ENCODE data around the gene MALRD1.

Gene MALRD1

DNA sequence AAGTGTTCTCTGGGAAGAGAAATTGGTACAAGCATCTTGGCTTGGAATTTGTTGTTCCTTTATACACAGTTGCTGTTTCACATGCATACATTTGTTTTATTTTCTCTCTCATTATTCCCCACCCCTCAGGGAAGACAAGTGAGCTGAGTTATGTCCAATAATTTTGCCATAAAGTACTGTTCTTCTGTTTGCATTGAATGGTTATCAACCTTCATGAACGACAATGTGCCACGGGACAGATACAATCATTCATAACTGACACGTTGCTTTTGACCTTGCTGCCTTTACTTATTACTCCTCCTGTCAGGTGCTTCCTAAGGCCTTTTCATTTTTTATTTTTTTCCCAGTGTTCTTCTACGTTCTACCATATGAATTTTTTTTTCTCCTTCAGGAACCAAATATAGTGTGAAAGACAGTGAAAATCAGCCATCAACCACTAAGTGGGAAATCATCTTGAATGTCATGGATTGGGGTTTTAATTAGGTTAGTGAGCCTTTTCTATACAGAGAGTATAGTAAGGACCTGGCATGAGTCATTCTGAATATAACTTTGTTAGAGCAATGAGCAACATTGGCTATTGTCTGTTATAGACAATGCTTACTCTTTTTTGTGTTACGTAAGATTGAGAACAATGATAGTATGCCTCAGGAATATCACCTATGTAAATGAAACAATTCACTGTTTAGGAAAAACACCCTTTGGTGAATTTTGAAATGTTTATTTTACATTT lies 383.2 kb downstream of the MALRD1 start:
- no peak overlapping the region for H3K4me3 ChIP-seq (replicated peaks in 1 of 2; ENCODE audit: low read depth in 2 of 2, low read length in 2 of 2)
- peak in 1 of 2 donors; percentile 62 for DNase-seq (ENCODE audit: low read depth in 2 of 2)
- no peak for TF ChIP-seq CTCF (IDR thresholded peaks at IDR 0.05; ENCODE audit: low read depth, low read length)

DNA sequence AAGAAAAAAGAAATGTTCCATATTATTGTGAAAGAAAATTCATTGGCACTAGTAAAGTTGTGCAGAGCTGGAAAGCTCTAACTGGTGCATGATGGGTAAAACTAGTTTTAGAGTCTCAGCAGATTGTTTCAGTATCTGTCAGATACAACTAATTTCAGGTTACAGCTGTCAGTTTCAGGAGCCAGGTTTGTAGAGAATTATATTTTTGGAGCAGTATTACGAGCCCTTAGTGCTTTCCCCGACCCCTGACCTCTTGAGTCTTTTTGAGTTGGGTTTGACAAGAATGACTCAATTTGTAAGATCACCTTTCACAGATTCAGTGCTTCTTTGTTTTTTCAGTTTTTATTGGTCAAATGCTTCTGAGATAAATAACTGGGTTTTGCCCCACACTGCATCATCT lies 401.3 kb downstream of the MALRD1 start:
- H3K4me3 ChIP-seq (replicated peaks in 1 of 2; ENCODE audit: low read depth in 2 of 2, low read length in 2 of 2) = no peak overlapping the region
- no peak for TF ChIP-seq CTCF (IDR thresholded peaks at IDR 0.05; ENCODE audit: low read depth, low read length)
- no peak for DNase-seq (ENCODE audit: low read depth in 2 of 2)

GRCh38 chr10:19451356-19451755 lies 402.8 kb downstream of the MALRD1 start:
- TF ChIP-seq CTCF (IDR thresholded peaks at IDR 0.05; ENCODE audit: low read depth, low read length) = no peak
- DNase-seq (ENCODE audit: low read depth in 2 of 2) = no peak
- H3K4me3 ChIP-seq (replicated peaks in 1 of 2; ENCODE audit: low read depth in 2 of 2, low read length in 2 of 2) = no peak overlapping the region

DNA sequence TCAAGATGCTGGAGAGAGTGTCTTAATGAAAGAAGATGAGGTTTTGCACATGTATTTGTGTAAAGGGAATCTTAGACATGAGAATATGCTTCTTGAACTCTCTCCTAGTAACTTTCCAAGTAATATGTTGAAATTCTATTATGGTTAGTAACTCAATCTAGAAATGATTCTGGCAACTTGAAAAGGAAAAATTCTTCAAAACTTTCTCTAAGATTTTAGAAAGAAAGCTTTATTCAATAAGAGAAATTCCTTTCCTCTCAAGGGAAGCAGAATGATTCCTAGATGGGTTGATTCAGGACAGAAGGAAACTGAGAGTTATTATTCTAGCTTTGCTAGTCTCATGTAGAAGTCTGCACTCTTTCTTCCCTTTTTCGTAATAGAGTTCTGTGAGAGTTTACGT lies 403.3 kb downstream of the MALRD1 start:
- no peak for TF ChIP-seq CTCF (IDR thresholded peaks at IDR 0.05; ENCODE audit: low read depth, low read length)
- no peak overlapping the region for H3K4me3 ChIP-seq (replicated peaks in 1 of 2; ENCODE audit: low read depth in 2 of 2, low read length in 2 of 2)
- DNase-seq (ENCODE audit: low read depth in 2 of 2) = no peak

- H3K4me3 ChIP-seq (replicated peaks in 1 of 2; ENCODE audit: low read depth in 2 of 2, low read length in 2 of 2) = no peak overlapping the region
- no peak for DNase-seq (ENCODE audit: low read depth in 2 of 2)
- TF ChIP-seq CTCF (IDR thresholded peaks at IDR 0.05; ENCODE audit: low read depth, low read length) = no peak
Measured at GRCh38 chr10:19453967-19454366, 405.4 kb downstream of the MALRD1 start.

DNA sequence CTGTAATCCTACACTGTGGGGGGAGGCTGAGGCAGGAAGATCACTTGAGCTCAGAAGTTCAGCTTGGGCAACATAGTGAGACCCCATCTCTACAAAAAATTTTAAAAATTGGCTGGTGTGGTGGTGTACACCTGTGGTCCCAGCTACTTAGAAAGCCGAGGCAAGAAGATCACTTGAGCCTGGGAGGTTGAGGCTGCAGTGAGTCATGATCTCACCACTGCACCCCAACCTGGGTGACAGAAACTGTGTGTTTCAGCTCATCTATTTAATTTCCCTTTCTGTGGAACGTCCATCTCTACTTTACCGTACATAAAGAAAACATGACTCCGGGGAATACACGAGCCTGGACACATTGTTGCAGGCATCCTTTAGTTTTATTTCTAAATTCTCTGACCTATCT lies 413.0 kb downstream of the MALRD1 start:
- TF ChIP-seq CTCF (IDR thresholded peaks at IDR 0.05; ENCODE audit: low read depth, low read length) = no peak
- no peak for DNase-seq (ENCODE audit: low read depth in 2 of 2)
- no peak overlapping the region for H3K4me3 ChIP-seq (replicated peaks in 1 of 2; ENCODE audit: low read depth in 2 of 2, low read length in 2 of 2)

DNA sequence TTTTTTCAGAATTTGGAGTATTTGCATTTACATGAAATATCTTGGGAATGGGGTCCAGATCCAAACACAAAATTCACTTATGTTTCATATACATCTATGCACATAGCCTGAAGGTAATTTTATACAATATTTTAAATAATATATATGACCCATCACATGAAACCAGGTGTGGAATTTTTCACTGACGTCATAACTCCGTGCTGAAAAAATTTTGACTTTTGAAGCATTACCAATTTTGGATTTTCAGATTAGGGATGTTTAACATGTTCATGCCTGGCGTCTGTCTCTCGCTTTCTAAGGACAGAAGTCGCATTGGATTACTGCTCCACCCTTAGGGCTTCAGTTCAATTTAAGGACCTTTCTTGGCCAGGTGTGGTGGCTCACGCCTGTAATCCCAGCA lies 418.1 kb downstream of the MALRD1 start:
- DNase-seq (ENCODE audit: low read depth in 2 of 2) = no peak
- TF ChIP-seq CTCF (IDR thresholded peaks at IDR 0.05; ENCODE audit: low read depth, low read length) = no peak
- no peak overlapping the region for H3K4me3 ChIP-seq (replicated peaks in 1 of 2; ENCODE audit: low read depth in 2 of 2, low read length in 2 of 2)
